ENCODE results near the gene PRKCQ.

DNA sequence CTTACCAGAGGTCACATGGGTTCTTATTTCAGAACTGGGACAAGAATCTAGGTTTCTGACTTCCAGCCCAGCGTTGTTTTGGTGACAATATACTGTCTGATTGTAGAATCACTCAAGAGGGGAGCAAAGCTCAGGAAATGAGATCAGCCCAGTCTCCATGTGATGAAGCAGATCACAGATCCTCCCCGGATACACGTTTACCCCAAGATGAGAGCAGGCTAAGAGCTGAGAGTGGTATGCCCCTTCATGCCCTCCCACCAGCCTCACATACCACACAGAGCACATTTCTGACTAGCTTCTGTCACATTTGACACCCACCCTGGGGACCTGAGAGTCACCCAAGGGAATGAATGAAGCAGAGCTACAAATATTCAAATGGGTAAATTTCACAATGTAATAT, 27.1 kb upstream of the PRKCQ start:
- TF ChIP-seq, protein P1, sequence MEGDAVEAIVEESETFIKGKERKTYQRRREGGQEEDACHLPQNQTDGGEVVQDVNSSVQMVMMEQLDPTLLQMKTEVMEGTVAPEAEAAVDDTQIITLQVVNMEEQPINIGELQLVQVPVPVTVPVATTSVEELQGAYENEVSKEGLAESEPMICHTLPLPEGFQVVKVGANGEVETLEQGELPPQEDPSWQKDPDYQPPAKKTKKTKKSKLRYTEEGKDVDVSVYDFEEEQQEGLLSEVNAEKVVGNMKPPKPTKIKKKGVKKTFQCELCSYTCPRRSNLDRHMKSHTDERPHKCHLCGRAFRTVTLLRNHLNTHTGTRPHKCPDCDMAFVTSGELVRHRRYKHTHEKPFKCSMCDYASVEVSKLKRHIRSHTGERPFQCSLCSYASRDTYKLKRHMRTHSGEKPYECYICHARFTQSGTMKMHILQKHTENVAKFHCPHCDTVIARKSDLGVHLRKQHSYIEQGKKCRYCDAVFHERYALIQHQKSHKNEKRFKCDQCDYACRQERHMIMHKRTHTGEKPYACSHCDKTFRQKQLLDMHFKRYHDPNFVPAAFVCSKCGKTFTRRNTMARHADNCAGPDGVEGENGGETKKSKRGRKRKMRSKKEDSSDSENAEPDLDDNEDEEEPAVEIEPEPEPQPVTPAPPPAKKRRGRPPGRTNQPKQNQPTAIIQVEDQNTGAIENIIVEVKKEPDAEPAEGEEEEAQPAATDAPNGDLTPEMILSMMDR (IDR thresholded peaks at IDR 0.05): no peak
- TF ChIP-seq POLR2A (IDR thresholded peaks at IDR 0.05): no peak

Measured in tibial nerve (tissue), 3 donors.